K562 (cell line): ENCODE measurements around the gene ALOXE3. TPM values are rescaled to one million over a fixed set of nuclear protein-coding genes. Genes with fewer than 3 reads are reported as not detected.

ENCODE experiments used
- BRD9 ChIP-seq: fragments of 450-650 bp; IDR thresholded peaks from 2 replicates; pipeline ENCODE4 v1.6.1; 2018; ENCODE audit warnings: low read depth; ENCODE audit not compliant: partially characterized antibody
- HCFC1 ChIP-seq: IDR thresholded peaks from 2 replicates; pipeline ENCODE4 v1.6.1; 2012; ENCODE audit warnings: low read depth, low read length, improper control_type of control experiment
- PHF21A ChIP-seq: fragments of 450-650 bp; IDR thresholded peaks from 2 replicates; pipeline ENCODE4 v1.6.1; 2017; ENCODE audit warnings: low read depth, borderline replicate concordance
- ZBTB33 ChIP-seq: sonication (generic); formaldehyde crosslinking; IDR thresholded peaks from 2 replicates; pipeline ENCODE4 v1.8.1; 2023; ENCODE audit warnings: mild to moderate bottlenecking, missing genetic modification reagents
- ZBTB7A ChIP-seq: IDR thresholded peaks from 2 replicates; pipeline ENCODE4 v1.6.1; 2011; ENCODE audit warnings: low read depth, mild to moderate bottlenecking, low read length, moderate library complexity, borderline replicate concordance; ENCODE audit not compliant: control insufficient read depth
- ZNF316 ChIP-seq: fragments of 450-650 bp; IDR thresholded peaks from 2 replicates; pipeline ENCODE4 v1.6.1; 2016
- polyA plus RNA-seq, 8 experiments: library from polyadenylated mRNA; depleted of rRNA in 4 of 8; stranded (reverse) in 5 of 8; unstranded in 3 of 8; fragments of >200 nt; fragmentation: Nextera tagmentation in 2 of 8; fragmentation: Illumina TruSeq in 1 of 8; extraction: Ambion mirVana in 2 of 8; extraction: Trizol in 1 of 8; gene quantifications; 2 replicates each; pipeline versions ENCODE4 v1.2.1 to v1.2.3, GENCODE V29; 2011 to 2014; ENCODE audit warnings: inconsistent platforms in 1 of 8, missing spikeins in 1 of 8
- total RNA-seq, 7 experiments: library from RNA; depleted of rRNA in 6 of 7; stranded (reverse); fragments of >200 nt in 6 of 7; fragmentation: Illumina TruSeq in 2 of 7; extraction: Trizol in 2 of 7; gene quantifications; 2 replicates each; pipeline versions ENCODE4 v1.2.1 to v1.2.3, GENCODE V29; 2011 to 2021; ENCODE audit warnings: low replicate concordance in 1 of 7
- TF ChIP-seq, protein P1 (sequence below): fragments of 450-650 bp; IDR thresholded peaks from 2 replicates; pipeline ENCODE4 v1.6.1; 2018; ENCODE audit warnings: mild to moderate bottlenecking, low read depth; ENCODE audit not compliant: partially characterized antibody
- TF ChIP-seq, protein P2 (sequence below): IDR thresholded peaks from 3 replicates; pipeline ENCODE4 v1.6.1; 2011; ENCODE audit warnings: borderline replicate concordance, mild to moderate bottlenecking, moderate library complexity; ENCODE audit not compliant: insufficient read length; ENCODE audit errors: extremely low read depth
- TF ChIP-seq, protein P3 (sequence below), 2 experiments: fragments of 450-650 bp in 1 of 2; sonication (generic) in 1 of 2; formaldehyde crosslinking in 1 of 2; IDR thresholded peaks; 2 replicates each; pipeline versions ENCODE4 v1.7.1 to v1.9.0; 2016 to 2022; ENCODE audit warnings: inconsistent platforms in 1 of 2, mild to moderate bottlenecking in 1 of 2, missing genetic modification reagents in 1 of 2

Gene ALOXE3
- total and polyA plus RNA-seq, 9 of the 15 experiments (the other 6 are each of a cell fraction or from before 2014, with no cell fraction given) = 0.04 TPM; not detected in 8

DNA sequence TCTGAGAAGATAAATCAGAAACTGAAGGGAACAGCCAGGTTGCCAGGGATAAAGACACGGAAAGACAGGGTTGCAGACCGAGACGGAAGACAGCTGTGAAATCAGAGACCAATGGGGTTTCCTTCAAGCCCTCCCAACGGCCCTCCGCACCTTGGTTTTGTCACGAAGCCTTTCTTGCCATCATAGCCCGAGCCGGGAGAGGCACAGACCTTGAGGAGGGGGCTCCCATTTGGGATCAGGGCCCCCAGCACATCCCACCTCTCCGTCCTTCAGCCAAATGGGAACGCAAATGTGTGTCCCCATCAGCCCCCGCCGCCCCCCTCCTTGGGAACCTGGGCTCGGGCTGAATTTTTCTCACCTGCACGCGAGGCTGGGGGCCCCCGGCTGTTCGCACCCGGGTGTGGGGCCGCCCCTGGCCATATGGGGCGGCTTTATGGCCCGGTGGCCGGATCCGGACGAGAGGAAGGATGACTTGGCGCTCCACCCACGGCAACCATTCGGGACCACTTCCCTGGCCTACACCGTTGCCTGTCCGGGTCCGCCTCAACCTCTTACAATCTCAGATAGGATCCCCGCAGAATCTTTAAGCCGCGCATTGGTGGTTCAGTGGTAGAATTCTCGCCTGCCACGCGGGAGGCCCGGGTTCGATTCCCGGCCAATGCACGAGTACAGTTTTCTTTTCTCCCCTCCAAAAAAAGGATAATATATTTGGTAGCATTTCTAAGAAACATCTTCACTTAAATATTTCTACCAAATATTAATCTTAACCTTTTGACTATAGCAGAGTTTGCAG lies 7.0 kb upstream of the ALOXE3 start (continued):
- TF ChIP-seq, protein P1, sequence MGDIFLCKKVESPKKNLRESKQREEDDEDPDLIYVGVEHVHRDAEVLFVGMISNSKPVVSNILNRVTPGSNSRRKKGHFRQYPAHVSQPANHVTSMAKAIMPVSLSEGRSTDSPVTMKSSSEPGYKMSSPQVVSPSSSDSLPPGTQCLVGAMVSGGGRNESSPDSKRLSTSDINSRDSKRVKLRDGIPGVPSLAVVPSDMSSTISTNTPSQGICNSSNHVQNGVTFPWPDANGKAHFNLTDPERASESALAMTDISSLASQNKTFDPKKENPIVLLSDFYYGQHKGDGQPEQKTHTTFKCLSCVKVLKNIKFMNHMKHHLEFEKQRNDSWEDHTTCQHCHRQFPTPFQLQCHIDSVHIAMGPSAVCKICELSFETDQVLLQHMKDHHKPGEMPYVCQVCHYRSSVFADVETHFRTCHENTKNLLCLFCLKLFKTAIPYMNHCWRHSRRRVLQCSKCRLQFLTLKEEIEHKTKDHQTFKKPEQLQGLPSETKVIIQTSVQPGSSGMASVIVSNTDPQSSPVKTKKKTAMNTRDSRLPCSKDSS = no peak
- TF ChIP-seq, protein P2, sequence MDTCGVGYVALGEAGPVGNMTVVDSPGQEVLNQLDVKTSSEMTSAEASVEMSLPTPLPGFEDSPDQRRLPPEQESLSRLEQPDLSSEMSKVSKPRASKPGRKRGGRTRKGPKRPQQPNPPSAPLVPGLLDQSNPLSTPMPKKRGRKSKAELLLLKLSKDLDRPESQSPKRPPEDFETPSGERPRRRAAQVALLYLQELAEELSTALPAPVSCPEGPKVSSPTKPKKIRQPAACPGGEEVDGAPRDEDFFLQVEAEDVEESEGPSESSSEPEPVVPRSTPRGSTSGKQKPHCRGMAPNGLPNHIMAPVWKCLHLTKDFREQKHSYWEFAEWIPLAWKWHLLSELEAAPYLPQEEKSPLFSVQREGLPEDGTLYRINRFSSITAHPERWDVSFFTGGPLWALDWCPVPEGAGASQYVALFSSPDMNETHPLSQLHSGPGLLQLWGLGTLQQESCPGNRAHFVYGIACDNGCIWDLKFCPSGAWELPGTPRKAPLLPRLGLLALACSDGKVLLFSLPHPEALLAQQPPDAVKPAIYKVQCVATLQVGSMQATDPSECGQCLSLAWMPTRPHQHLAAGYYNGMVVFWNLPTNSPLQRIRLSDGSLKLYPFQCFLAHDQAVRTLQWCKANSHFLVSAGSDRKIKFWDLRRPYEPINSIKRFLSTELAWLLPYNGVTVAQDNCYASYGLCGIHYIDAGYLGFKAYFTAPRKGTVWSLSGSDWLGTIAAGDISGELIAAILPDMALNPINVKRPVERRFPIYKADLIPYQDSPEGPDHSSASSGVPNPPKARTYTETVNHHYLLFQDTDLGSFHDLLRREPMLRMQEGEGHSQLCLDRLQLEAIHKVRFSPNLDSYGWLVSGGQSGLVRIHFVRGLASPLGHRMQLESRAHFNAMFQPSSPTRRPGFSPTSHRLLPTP = peak; percentile 85
- TF ChIP-seq PHF21A (0 out of 2 replicates have a peak, but pooled peaks have one; percentile 8), ZNF316 (no peak), ZBTB33 (CRISPR knock-in tag) (no peak), ZBTB7A (no peak), HCFC1 (peak; percentile 18; the same call in 1 of the 2 replicates), BRD9 (peak; percentile 50)
- TF ChIP-seq, protein P3, sequence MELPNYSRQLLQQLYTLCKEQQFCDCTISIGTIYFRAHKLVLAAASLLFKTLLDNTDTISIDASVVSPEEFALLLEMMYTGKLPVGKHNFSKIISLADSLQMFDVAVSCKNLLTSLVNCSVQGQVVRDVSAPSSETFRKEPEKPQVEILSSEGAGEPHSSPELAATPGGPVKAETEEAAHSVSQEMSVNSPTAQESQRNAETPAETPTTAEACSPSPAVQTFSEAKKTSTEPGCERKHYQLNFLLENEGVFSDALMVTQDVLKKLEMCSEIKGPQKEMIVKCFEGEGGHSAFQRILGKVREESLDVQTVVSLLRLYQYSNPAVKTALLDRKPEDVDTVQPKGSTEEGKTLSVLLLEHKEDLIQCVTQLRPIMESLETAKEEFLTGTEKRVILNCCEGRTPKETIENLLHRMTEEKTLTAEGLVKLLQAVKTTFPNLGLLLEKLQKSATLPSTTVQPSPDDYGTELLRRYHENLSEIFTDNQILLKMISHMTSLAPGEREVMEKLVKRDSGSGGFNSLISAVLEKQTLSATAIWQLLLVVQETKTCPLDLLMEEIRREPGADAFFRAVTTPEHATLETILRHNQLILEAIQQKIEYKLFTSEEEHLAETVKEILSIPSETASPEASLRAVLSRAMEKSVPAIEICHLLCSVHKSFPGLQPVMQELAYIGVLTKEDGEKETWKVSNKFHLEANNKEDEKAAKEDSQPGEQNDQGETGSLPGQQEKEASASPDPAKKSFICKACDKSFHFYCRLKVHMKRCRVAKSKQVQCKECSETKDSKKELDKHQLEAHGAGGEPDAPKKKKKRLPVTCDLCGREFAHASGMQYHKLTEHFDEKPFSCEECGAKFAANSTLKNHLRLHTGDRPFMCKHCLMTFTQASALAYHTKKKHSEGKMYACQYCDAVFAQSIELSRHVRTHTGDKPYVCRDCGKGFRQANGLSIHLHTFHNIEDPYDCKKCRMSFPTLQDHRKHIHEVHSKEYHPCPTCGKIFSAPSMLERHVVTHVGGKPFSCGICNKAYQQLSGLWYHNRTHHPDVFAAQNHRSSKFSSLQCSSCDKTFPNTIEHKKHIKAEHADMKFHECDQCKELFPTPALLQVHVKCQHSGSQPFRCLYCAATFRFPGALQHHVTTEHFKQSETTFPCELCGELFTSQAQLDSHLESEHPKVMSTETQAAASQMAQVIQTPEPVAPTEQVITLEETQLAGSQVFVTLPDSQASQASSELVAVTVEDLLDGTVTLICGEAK (IDR thresholded peaks at IDR 0.05) = peak; percentile 84
- TF ChIP-seq, protein P3 (CRISPR knock-in tag; IDR thresholded peaks at IDR 0.05) = no peak
